Activated B cell treated with CpG ODN at 0.5 μM for 24 hours (primary cell): Measurements from ENCODE around the gene ATP6V1F. TPM values are rescaled to one million over a fixed set of nuclear protein-coding genes. Genes with fewer than 3 reads are reported as not detected.

Source experiments
- ATAC-seq: fragments of 200-7000 bp; cut with Tn5 transposase; one replicate; pipeline ENCODE4 v1.10.0; 2021; ENCODE audit warnings: low read depth, mild to moderate bottlenecking, moderate library complexity
- CTCF ChIA-PET: fragments of 350-600 bp; sonication (Branson Sonifier 250); formaldehyde crosslinking; loops from one replicate; lab custom pipeline; 2021; ENCODE audit warnings: antibody characterized with exemption; lab: Charles Lee
- POLR2A ChIA-PET: fragments of 350-600 bp; sonication (Branson Sonifier 250); formaldehyde crosslinking; loops from one replicate; lab custom pipeline; 2021; ENCODE audit warnings: antibody characterized with exemption; lab: Charles Lee
- DNase-seq: peaks from one replicate; pipeline ENCODE4 v3.0.0; 2022
- H3K27ac Mint-ChIP-seq: one replicate; pipeline ENCODE4 v1.8.0; 2020; ENCODE audit warnings: mixed read lengths
- H3K27me3 Mint-ChIP-seq: one replicate; pipeline ENCODE4 v1.8.0; 2021; ENCODE audit warnings: mixed read lengths
- H3K36me3 Mint-ChIP-seq: one replicate; pipeline ENCODE4 v1.8.0; 2021; ENCODE audit warnings: low read depth, mixed read lengths
- H3K4me1 Mint-ChIP-seq: one replicate; pipeline ENCODE4 v1.8.0; 2021; ENCODE audit warnings: mixed read lengths
- H3K4me3 Mint-ChIP-seq: one replicate; pipeline ENCODE4 v1.8.0; 2020; ENCODE audit warnings: mild to moderate bottlenecking, mixed read lengths
- H3K9me3 Mint-ChIP-seq: one replicate; pipeline ENCODE4 v1.8.0; 2020; ENCODE audit warnings: mixed read lengths
- intact Hi-C: fragments of 100-400 bp; cut with micrococcal nuclease; formaldehyde crosslinking; loops from one replicate; pipeline ENCODE4 v1.15.1; 2024
- total RNA-seq: library from RNA; stranded (reverse); gene quantifications from 2 replicates; pipeline ENCODE4 v1.2.3, GENCODE V29; 2022
- TF ChIP-seq, protein P1 (sequence below): fragments of 200-600 bp; IDR thresholded peaks from one replicate; pipeline ENCODE4 v1.8.0; 2022; ENCODE audit warnings: antibody characterized with exemption, mild to moderate bottlenecking

ATP6V1F gene
- total RNA-seq, 1 donor from 2014 or later, result 100.0 TPM

DNA sequence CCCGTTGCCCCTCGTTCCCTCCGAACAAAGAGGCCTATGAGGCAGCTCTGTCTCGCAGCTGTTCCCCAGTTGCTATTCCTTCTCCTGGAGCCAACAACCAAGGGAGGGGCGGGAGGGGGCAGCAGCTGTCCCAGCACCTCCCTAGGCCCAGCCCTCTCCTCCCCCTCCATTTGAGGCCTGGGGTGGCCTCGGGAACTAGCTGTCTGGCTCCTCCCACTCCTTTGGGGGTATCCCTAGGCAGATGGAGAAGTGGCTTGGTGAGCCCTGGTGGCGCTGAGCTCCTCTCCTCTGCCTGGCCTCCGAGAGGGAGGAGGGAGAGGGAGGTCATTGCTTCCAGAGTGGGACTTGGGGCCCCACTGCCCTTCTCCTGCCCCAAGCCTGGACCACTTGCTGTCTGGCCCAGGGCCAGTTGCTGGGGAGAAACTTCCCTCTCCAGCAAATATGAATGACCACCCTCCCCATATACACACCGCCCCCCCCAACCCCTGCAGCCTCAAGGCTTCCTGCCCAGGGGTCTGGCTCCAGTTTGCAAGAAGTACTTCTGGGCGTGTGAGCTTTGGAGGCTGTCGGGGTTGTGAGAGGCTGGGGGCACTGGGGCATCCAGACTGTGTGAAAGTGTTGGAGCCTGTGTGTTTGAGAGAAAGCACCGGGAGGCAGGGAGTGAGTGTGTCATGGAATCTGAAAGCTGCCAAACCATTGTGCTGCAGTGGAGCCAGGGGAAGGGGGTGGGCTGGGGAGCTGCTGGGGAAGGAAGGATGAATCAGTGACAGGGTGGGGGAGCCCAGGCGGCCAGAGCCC lies 29.3 kb upstream of the ATP6V1F start:
- ChIA-PET POLR2A (no interaction called here), CTCF (interaction anchor here (1.0 kb wide), 1 partner anchor 51 kb away, joined by 3 read pairs; no protein-coding TSS in a partner anchor)
- Mint-ChIP-seq H3K27ac (no peak overlapping the region), H3K36me3 (no peaks in the 10 kb centered on the region), H3K9me3 (no peaks in the 10 kb centered on the region), H3K27me3 (peaks cover 18% of the 10 kb centered on the region), H3K4me3 (no peak overlapping the region), H3K4me1 (peaks cover 24% of the 10 kb centered on the region)
- intact Hi-C loops, result no loop called here
- ATAC-seq, result no peak
- DNase-seq, result no peak
- TF ChIP-seq, protein P1, sequence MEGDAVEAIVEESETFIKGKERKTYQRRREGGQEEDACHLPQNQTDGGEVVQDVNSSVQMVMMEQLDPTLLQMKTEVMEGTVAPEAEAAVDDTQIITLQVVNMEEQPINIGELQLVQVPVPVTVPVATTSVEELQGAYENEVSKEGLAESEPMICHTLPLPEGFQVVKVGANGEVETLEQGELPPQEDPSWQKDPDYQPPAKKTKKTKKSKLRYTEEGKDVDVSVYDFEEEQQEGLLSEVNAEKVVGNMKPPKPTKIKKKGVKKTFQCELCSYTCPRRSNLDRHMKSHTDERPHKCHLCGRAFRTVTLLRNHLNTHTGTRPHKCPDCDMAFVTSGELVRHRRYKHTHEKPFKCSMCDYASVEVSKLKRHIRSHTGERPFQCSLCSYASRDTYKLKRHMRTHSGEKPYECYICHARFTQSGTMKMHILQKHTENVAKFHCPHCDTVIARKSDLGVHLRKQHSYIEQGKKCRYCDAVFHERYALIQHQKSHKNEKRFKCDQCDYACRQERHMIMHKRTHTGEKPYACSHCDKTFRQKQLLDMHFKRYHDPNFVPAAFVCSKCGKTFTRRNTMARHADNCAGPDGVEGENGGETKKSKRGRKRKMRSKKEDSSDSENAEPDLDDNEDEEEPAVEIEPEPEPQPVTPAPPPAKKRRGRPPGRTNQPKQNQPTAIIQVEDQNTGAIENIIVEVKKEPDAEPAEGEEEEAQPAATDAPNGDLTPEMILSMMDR, result no peak

GRCh38 chr7:128833946-128834325 lies 28.7 kb upstream of the ATP6V1F start:
- POLR2A ChIA-PET, result no interaction called here
- H3K9me3 Mint-ChIP-seq, result no peaks in the 10 kb centered on the region

GRCh38 chr7:128835231-128835751 lies 27.4 kb upstream of the ATP6V1F start:
- intact Hi-C loops, result no loop called here
- CTCF ChIA-PET, result interaction anchor here (1.0 kb wide), 1 partner anchor 48 kb away, joined by 3 read pairs; no protein-coding TSS in a partner anchor
- Mint-ChIP-seq H3K27ac (no peak overlapping the region), H3K4me3 (no peak overlapping the region), H3K9me3 (no peaks in the 10 kb centered on the region), H3K4me1 (peaks cover 15% of the 10 kb centered on the region), H3K27me3 (peaks cover 6% of the 10 kb centered on the region), H3K36me3 (no peaks in the 10 kb centered on the region)
- ATAC-seq, result no peak
- TF ChIP-seq, protein P1, result no peak
- POLR2A ChIA-PET, result interaction anchor here (0.5 kb wide), 1 partner anchor 66 kb away, joined by 7 read pairs; no protein-coding TSS in a partner anchor
- no peak for DNase-seq

More at GRCh38 chr7:128833946-128834325, 28.7 kb upstream of the ATP6V1F start:
- no peak for DNase-seq
- intact Hi-C loops, result no loop called here
- Mint-ChIP-seq H3K4me3 (no peak overlapping the region), H3K36me3 (no peaks in the 10 kb centered on the region), H3K4me1 (peaks cover 24% of the 10 kb centered on the region), H3K27ac (no peak overlapping the region), H3K27me3 (peaks cover 12% of the 10 kb centered on the region)
- TF ChIP-seq, protein P1, result no peak
- CTCF ChIA-PET, result interaction anchor here (1.0 kb wide), 1 partner anchor 50 kb away, joined by 3 read pairs; no protein-coding TSS in a partner anchor
- no peak for ATAC-seq

GRCh38 chr7:128835790-128836641 lies 26.6 kb upstream of the ATP6V1F start:
- DNase-seq (no peak), ATAC-seq (no peak)
- POLR2A ChIA-PET, result interaction anchor here (0.5 kb wide), 1 partner anchor 67 kb away, joined by 7 read pairs; no protein-coding TSS in a partner anchor
- H3K9me3 Mint-ChIP-seq, result no peaks in the 10 kb centered on the region
- CTCF ChIA-PET, result no interaction called here
- H3K4me1 Mint-ChIP-seq, result peaks cover 9% of the 10 kb centered on the region
- TF ChIP-seq, protein P1, result no peak
- H3K4me3 Mint-ChIP-seq, result no peak overlapping the region
- intact Hi-C loops, result no loop called here
- no peaks in the 10 kb centered on the region for H3K36me3 Mint-ChIP-seq
- peaks cover 2% of the 10 kb centered on the region for H3K27me3 Mint-ChIP-seq
- H3K27ac Mint-ChIP-seq, result no peak overlapping the region
